ENCODE data around the gene PTPRK. TPM values are rescaled to one million over a fixed set of nuclear protein-coding genes. Genes with fewer than 3 reads are reported as not detected.

The PTPRK gene
- total and polyA plus RNA-seq, 2 of the 13 experiments (the other 11 are each of a cell fraction or from before 2014, with no cell fraction given) = 43.6 to 98.3 TPM

GRCh38 chr6:128519132-128519930 lies 1.1 kb downstream of the PTPRK start (continued):
- peak; percentile 90 for TF ChIP-seq ZNF687 (CRISPR knock-in tag; IDR thresholded peaks at IDR 0.05)
- TF ChIP-seq ZNF407 (CRISPR knock-in tag; IDR thresholded peaks at IDR 0.05; ENCODE audit: not compliant biosample characterization) = peak; percentile 75
- TF ChIP-seq SAFB2 (CRISPR knock-in tag; IDR thresholded peaks at IDR 0.05; ENCODE audit: borderline replicate concordance, low read depth) = no peak
- TF ChIP-seq CREB3 (CRISPR knock-in tag; IDR thresholded peaks at IDR 0.05) = 0 out of 2 replicates have a peak, but pooled peaks have one; percentile 52
- peak; percentile 59; the same call in 1 of the 2 replicates for TF ChIP-seq ZGPAT (CRISPR knock-in tag; IDR thresholded peaks at IDR 0.05)
- no peak for TF ChIP-seq ELK4 (CRISPR knock-in tag; IDR thresholded peaks at IDR 0.05; ENCODE audit: borderline replicate concordance)
- TF ChIP-seq E2F1 (CRISPR knock-in tag; IDR thresholded peaks at IDR 0.05) = peak; percentile 71; the same call in 1 of the 2 replicates
- TF ChIP-seq NFE2L2 (IDR thresholded peaks at IDR 0.05; ENCODE audit: low read length) = no peak
- TF ChIP-seq ARHGAP35 (CRISPR knock-in tag; IDR thresholded peaks at IDR 0.05; ENCODE audit: borderline replicate concordance) = no peak

Measured in HepG2 (cell line).